ENCODE results near the gene TEDC2.

DNA sequence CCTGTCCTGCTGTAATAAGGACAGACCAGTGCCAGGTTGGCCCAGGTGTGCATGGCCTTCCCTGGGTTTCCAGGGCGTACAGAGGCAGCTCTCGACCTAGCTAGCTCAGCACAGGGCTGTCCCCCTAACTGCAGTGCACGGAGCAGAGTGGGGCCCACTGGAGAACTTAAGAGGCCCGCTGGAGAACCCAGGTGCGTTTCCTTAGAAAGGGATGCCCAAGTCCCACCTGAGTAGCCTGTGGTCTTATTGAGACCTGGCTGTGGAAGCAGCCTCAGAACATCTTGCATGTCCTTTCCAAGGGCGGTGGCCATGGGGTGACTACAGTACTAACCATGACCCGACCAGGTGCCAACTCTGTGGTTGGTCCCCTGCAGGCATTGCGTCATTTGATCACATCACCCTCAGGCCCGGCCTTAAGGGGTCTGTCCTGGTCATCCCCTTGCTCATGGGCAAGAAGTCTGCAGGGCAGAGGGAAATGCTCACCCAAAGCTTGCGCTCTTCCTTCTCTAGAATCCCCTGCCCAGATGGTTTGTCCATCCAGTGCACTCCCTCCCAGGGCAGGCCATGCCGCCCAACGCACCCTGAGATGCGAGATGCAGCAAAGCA is 34.0 kb upstream of the TEDC2 start:
- TF ChIP-seq, protein P1, sequence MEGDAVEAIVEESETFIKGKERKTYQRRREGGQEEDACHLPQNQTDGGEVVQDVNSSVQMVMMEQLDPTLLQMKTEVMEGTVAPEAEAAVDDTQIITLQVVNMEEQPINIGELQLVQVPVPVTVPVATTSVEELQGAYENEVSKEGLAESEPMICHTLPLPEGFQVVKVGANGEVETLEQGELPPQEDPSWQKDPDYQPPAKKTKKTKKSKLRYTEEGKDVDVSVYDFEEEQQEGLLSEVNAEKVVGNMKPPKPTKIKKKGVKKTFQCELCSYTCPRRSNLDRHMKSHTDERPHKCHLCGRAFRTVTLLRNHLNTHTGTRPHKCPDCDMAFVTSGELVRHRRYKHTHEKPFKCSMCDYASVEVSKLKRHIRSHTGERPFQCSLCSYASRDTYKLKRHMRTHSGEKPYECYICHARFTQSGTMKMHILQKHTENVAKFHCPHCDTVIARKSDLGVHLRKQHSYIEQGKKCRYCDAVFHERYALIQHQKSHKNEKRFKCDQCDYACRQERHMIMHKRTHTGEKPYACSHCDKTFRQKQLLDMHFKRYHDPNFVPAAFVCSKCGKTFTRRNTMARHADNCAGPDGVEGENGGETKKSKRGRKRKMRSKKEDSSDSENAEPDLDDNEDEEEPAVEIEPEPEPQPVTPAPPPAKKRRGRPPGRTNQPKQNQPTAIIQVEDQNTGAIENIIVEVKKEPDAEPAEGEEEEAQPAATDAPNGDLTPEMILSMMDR (IDR thresholded peaks at IDR 0.05) = no peak
- TF ChIP-seq POLR2AphosphoS5 (IDR thresholded peaks at IDR 0.05) (no peak), POLR2A (IDR thresholded peaks at IDR 0.05) (no peak)
